Fibroblast of lung (primary cell): Measurements from ENCODE around the gene DNAJB2. TPM values are rescaled to one million over a fixed set of nuclear protein-coding genes. Genes with fewer than 3 reads are reported as not detected.
A peak's percentile ranks its signal among the peaks of the same experiment; 100 is the strongest.

Experiments
- DNase-seq, 2 donors: peaks; one replicate each; pipeline versions ENCODE4 v3.0.0 to v3.0.0-alpha.2; 2010; ENCODE audit warnings: low read depth in 2 of 2
- H2AFZ ChIP-seq: 2 replicates; pipeline ENCODE4 v1.5.1; 2012; ENCODE audit warnings: low read length, control low read depth, inconsistent platforms
- H3K27ac ChIP-seq: 2 replicates; pipeline ENCODE4 v1.5.1; 2011; ENCODE audit warnings: low read length, control low read depth; ENCODE audit not compliant: insufficient read depth
- H3K27me3 ChIP-seq: 2 replicates; pipeline ENCODE4 v1.5.1; 2011; ENCODE audit warnings: mild to moderate bottlenecking, low read length; ENCODE audit not compliant: control insufficient read depth, insufficient read depth
- H3K36me3 ChIP-seq: 2 replicates; pipeline ENCODE4 v1.5.1; 2011; ENCODE audit warnings: low read length; ENCODE audit not compliant: control insufficient read depth, insufficient read depth
- H3K4me1 ChIP-seq: 2 replicates; pipeline ENCODE4 v1.5.1; 2011; ENCODE audit warnings: low read length; ENCODE audit not compliant: control insufficient read depth, insufficient read depth; ENCODE audit errors: extremely low read depth
- H3K4me2 ChIP-seq: 2 replicates; pipeline ENCODE4 v1.5.1; 2011; ENCODE audit warnings: low read length, control low read depth; ENCODE audit not compliant: insufficient read depth; ENCODE audit errors: extremely low read depth
- H3K4me3 ChIP-seq, 4 experiments: fragments of 200-600 bp in 1 of 4; sonication (generic) in 1 of 4; replicated peaks in 1 of 4; 2 replicates each; pipeline ENCODE4 v1.5.1; 2011 to 2016; ENCODE audit warnings: low read length in 4 of 4, low read depth in 3 of 4, mild to moderate bottlenecking in 3 of 4, control low read depth in 2 of 4, inconsistent platforms in 1 of 4, mixed read lengths in 1 of 4; ENCODE audit not compliant: insufficient read depth in 1 of 4; ENCODE audit errors: control extremely low read depth in 1 of 4
- H3K79me2 ChIP-seq: 2 replicates; pipeline ENCODE4 v1.5.1; 2012; ENCODE audit warnings: mild to moderate bottlenecking, low read length, inconsistent platforms; ENCODE audit not compliant: control insufficient read depth, insufficient read depth
- H3K9ac ChIP-seq: 2 replicates; pipeline ENCODE4 v1.5.1; 2011; ENCODE audit warnings: mild to moderate bottlenecking, low read length, control low read depth; ENCODE audit not compliant: insufficient read depth
- H3K9me3 ChIP-seq: 2 replicates; pipeline ENCODE4 v1.5.1; 2012; ENCODE audit warnings: low read depth, low read length; ENCODE audit not compliant: control insufficient read depth, insufficient read depth
- H4K20me1 ChIP-seq: 2 replicates; pipeline ENCODE4 v1.5.1; 2011; ENCODE audit warnings: low read length; ENCODE audit not compliant: control insufficient read depth, insufficient read depth; ENCODE audit errors: extremely low read depth
- EZH2 ChIP-seq: IDR thresholded peaks from 2 replicates; pipeline ENCODE4 v1.5.1; 2012; ENCODE audit warnings: low read length, control low read depth, mild to moderate bottlenecking; ENCODE audit errors: missing control alignments
- polyA plus RNA-seq, 2 donors: library from polyadenylated mRNA; depleted of rRNA in 1 of 2; stranded (reverse) in 1 of 2; unstranded in 1 of 2; fragments of >200 nt; gene quantifications; 2 replicates each; pipeline ENCODE4 v1.2.1, GENCODE V29; 2011 to 2012; ENCODE audit warnings: missing spikeins in 1 of 2
- total RNA-seq: library from RNA; depleted of rRNA; stranded (reverse); fragments of >200 nt; gene quantifications from 2 replicates; pipeline ENCODE4 v1.2.1, GENCODE V29; 2014
- TF ChIP-seq, protein P1 (sequence below), 2 donors: IDR thresholded peaks in 1 of 2; conservative IDR thresholded peaks in 1 of 2; 1 replicate in 1 of 2; 2 replicates in 1 of 2; pipeline ENCODE4 v1.5.1; 2011 to 2012; ENCODE audit warnings: low read length in 2 of 2, control low read depth in 1 of 2, inconsistent platforms in 1 of 2, low read depth in 1 of 2, mild to moderate bottlenecking in 1 of 2

DNAJB2 gene
- total and polyA plus RNA-seq, 2 donors (not counting 1 experiment from before 2014, with no cell fraction given), result 29.8 to 81.3 TPM

- Histone ChIP-seq H4K20me1 (no peaks in the 10 kb centered on the region), H3K27me3 (no peaks in the 10 kb centered on the region), H3K4me3 (no peak overlapping the region), H3K9ac (no peak overlapping the region), H3K4me2 (no peak overlapping the region), H2AFZ (no peak overlapping the region), H3K36me3 (peaks cover 15% of the 10 kb centered on the region), H3K27ac (no peak overlapping the region), H3K79me2 (no peaks in the 10 kb centered on the region), H3K4me1 (peaks cover 11% of the 10 kb centered on the region), H3K9me3 (no peaks in the 10 kb centered on the region)
- DNase-seq, result no peak
- TF ChIP-seq, protein P1, sequence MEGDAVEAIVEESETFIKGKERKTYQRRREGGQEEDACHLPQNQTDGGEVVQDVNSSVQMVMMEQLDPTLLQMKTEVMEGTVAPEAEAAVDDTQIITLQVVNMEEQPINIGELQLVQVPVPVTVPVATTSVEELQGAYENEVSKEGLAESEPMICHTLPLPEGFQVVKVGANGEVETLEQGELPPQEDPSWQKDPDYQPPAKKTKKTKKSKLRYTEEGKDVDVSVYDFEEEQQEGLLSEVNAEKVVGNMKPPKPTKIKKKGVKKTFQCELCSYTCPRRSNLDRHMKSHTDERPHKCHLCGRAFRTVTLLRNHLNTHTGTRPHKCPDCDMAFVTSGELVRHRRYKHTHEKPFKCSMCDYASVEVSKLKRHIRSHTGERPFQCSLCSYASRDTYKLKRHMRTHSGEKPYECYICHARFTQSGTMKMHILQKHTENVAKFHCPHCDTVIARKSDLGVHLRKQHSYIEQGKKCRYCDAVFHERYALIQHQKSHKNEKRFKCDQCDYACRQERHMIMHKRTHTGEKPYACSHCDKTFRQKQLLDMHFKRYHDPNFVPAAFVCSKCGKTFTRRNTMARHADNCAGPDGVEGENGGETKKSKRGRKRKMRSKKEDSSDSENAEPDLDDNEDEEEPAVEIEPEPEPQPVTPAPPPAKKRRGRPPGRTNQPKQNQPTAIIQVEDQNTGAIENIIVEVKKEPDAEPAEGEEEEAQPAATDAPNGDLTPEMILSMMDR (conservative IDR thresholded peaks at IDR 0.05 in 1 of 2, IDR thresholded peaks at IDR 0.05 in 1 of 2; ENCODE audit: low read depth in 1 of 2, low read length in 2 of 2), result no peak
- TF ChIP-seq EZH2, result no peak
Measured at GRCh38 chr2:219287580-219288265, 8.6 kb downstream of the DNAJB2 start.

- no peak overlapping the region for H3K4me3 ChIP-seq
- H3K9ac ChIP-seq, result no peak overlapping the region
- TF ChIP-seq, protein P1 (conservative IDR thresholded peaks at IDR 0.05 in 1 of 2, IDR thresholded peaks at IDR 0.05 in 1 of 2; ENCODE audit: low read depth in 1 of 2, low read length in 2 of 2), result no peak
- TF ChIP-seq EZH2, result no peak
- peak overlapping the region; percentile 6 for H3K4me2 ChIP-seq
- H2AFZ ChIP-seq, result no peak overlapping the region
- DNase-seq, result no peak
- peaks cover 11% of the 10 kb centered on the region for H3K4me1 ChIP-seq
- H3K79me2 ChIP-seq, result no peaks in the 10 kb centered on the region
- peaks cover 8% of the 10 kb centered on the region for H3K36me3 ChIP-seq
- H4K20me1 ChIP-seq, result no peaks in the 10 kb centered on the region
- no peaks in the 10 kb centered on the region for H3K9me3 ChIP-seq
- no peaks in the 10 kb centered on the region for H3K27me3 ChIP-seq
- no peak overlapping the region for H3K27ac ChIP-seq
Measured at GRCh38 chr2:219289195-219289536, 10.0 kb downstream of the DNAJB2 start.

DNA sequence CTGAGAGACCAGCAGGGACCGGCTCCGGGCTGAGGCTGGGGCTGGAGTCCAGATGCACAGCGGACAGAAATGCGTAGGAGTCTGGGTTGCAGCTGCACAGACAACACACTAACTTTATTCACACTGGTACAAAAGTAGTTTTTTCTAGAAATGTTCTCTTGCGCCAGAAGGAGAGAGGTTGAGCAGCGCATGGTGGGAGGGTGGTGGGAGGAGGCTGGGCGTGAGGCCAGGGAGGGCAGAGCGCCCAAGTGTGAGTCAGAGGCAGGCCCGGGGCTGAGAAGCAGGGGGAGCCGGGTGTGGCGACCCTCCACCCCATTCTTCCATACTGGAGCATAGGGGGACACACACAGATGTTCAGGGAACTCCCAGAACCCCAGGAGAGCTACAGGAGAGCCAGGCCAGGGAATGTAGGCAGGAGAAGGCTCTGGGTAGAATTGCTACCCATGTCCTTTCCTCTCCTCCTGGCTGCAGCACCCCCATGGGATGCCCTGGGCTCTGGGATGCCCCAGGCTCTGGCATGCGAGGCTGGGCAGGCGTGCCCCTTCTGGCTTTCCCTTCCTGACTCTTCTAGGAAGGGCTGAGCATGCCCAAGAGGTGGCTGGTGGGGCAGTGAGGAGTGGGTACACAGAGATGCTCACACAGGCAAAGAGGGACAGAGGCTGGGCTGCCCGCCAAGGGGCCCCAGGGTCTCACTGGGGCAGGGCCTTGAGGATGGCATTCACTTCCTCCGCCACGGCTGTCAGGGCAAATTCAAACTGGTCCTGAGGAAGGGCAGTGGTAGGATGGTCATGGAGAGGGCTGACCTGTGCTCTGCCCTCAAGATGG lies 10.6 kb downstream of the DNAJB2 start:
- H3K9ac ChIP-seq, result no peak overlapping the region
- H3K27me3 ChIP-seq, result no peaks in the 10 kb centered on the region

More for the DNA sequence above, 10.6 kb downstream of the DNAJB2 start:
- H3K27ac ChIP-seq, result peak overlapping the region; percentile 45
- peak; percentile 93 to 97 for DNase-seq
- H3K4me3 ChIP-seq, result no peak overlapping the region
- no peaks in the 10 kb centered on the region for H3K9me3 ChIP-seq
- TF ChIP-seq EZH2, result no peak
- TF ChIP-seq, protein P1 (conservative IDR thresholded peaks at IDR 0.05 in 1 of 2, IDR thresholded peaks at IDR 0.05 in 1 of 2; ENCODE audit: low read depth in 1 of 2, low read length in 2 of 2), result no peak
- H3K4me1 ChIP-seq, result peaks cover 14% of the 10 kb centered on the region
- no peak overlapping the region for H2AFZ ChIP-seq
- no peaks in the 10 kb centered on the region for H3K79me2 ChIP-seq
- H4K20me1 ChIP-seq, result no peaks in the 10 kb centered on the region
- peak overlapping the region; percentile 13 for H3K4me2 ChIP-seq
- peaks cover 7% of the 10 kb centered on the region for H3K36me3 ChIP-seq
